PC-9 (cell line): ENCODE data around the gene DVL2. TPM values are rescaled to one million over a fixed set of nuclear protein-coding genes. Genes with fewer than 3 reads are reported as not detected.

Source experiments
- BruUV-seq: library from RNA; stranded (reverse); fragments of 400-500 nt; replicated peaks from 2 replicates; lab custom pipeline; 2021; lab: Mats Ljungman, UMichigan
- CTCF ChIA-PET: fragments of 300-600 bp; sonication (Branson Sonifier 250); formaldehyde crosslinking; loops from one replicate; lab custom pipeline; 2022; ENCODE audit warnings: antibody characterized with exemption; lab: Charles Lee
- POLR2A ChIA-PET: fragments of 300-600 bp; sonication (Branson Sonifier 250); formaldehyde crosslinking; loops from one replicate; lab custom pipeline; 2022; ENCODE audit warnings: antibody characterized with exemption; ENCODE audit not compliant: unreplicated experiment; lab: Charles Lee
- DNase-seq, 2 experiments: peaks; one replicate each; pipeline versions ENCODE4 v3.0.0 to v3.0.0-alpha.2; 2015 to 2022; ENCODE audit warnings: mixed read lengths in 1 of 2
- H2AFZ ChIP-seq: fragments of 200-600 bp; sonication (generic); 2 replicates; pipeline ENCODE4 v1.8.1; 2017; ENCODE audit warnings: antibody characterized with exemption
- H3F3A ChIP-seq: fragments of 200-600 bp; sonication (generic); 2 replicates; pipeline ENCODE4 v1.8.1; 2017; ENCODE audit warnings: antibody characterized with exemption, mild to moderate bottlenecking, low read depth; ENCODE audit not compliant: insufficient read depth
- H3K27ac ChIP-seq: fragments of 200-600 bp; sonication (generic); 2 replicates; pipeline ENCODE4 v1.6.1; 2016; ENCODE audit warnings: mixed run types
- H3K27me3 ChIP-seq: fragments of 200-600 bp; sonication (generic); 2 replicates; pipeline ENCODE4 v1.6.1; 2016; ENCODE audit warnings: low read depth, mixed run types; ENCODE audit not compliant: insufficient read depth
- H3K36me3 ChIP-seq: fragments of 200-600 bp; sonication (generic); 2 replicates; pipeline ENCODE4 v1.6.1; 2016; ENCODE audit warnings: low read depth, mixed run types
- H3K4me1 ChIP-seq: fragments of 200-600 bp; sonication (generic); replicated peaks from 2 replicates; pipeline ENCODE4 v1.6.1; 2016; ENCODE audit warnings: mixed run types; ENCODE audit not compliant: insufficient read depth
- H3K4me2 ChIP-seq: fragments of 200-600 bp; sonication (generic); 2 replicates; pipeline ENCODE4 v1.6.1; 2017; ENCODE audit warnings: mixed run types
- H3K4me3 ChIP-seq: fragments of 200-600 bp; sonication (generic); 2 replicates; pipeline ENCODE4 v1.6.1; 2016; ENCODE audit warnings: mixed run types
- H3K79me2 ChIP-seq: fragments of 200-600 bp; sonication (generic); 2 replicates; pipeline ENCODE4 v1.6.1; 2017; ENCODE audit warnings: low read depth, mixed run types
- H3K9me2 ChIP-seq: fragments of 200-600 bp; sonication (generic); 2 replicates; pipeline ENCODE4 v1.8.1; 2017; ENCODE audit warnings: mild to moderate bottlenecking; ENCODE audit not compliant: insufficient read depth
- H3K9me3 ChIP-seq: fragments of 200-600 bp; sonication (generic); 2 replicates; pipeline ENCODE4 v1.8.1; 2016; ENCODE audit warnings: low read depth; ENCODE audit not compliant: insufficient read depth
- H4K20me1 ChIP-seq: fragments of 200-600 bp; sonication (generic); 2 replicates; pipeline ENCODE4 v1.8.1; 2017; ENCODE audit not compliant: insufficient read depth
- EZH2 ChIP-seq: fragments of 200-600 bp; sonication (generic); IDR thresholded peaks from 2 replicates; pipeline ENCODE4 v1.8.0; 2017; ENCODE audit warnings: antibody characterized with exemption, low read depth
- intact Hi-C: fragments of 100-400 bp; cut with micrococcal nuclease; formaldehyde crosslinking; loops from one replicate; pipeline ENCODE4 v1.10.0; 2022; ENCODE audit not compliant: unreplicated experiment
- total RNA-seq: library from RNA; stranded (reverse); gene quantifications from 2 replicates; pipeline ENCODE4 v1.2.3, GENCODE V29; 2021
- TF ChIP-seq, protein P1 (sequence below): fragments of 200-600 bp; sonication (generic); conservative IDR thresholded peaks from 2 replicates; pipeline ENCODE4 v1.6.1; 2017; ENCODE audit warnings: mixed run types, antibody characterized with exemption, mild to moderate bottlenecking, moderate library complexity

Gene DVL2
- total RNA-seq, 1 experiment from 2014 or later = 86.8 TPM

DNA sequence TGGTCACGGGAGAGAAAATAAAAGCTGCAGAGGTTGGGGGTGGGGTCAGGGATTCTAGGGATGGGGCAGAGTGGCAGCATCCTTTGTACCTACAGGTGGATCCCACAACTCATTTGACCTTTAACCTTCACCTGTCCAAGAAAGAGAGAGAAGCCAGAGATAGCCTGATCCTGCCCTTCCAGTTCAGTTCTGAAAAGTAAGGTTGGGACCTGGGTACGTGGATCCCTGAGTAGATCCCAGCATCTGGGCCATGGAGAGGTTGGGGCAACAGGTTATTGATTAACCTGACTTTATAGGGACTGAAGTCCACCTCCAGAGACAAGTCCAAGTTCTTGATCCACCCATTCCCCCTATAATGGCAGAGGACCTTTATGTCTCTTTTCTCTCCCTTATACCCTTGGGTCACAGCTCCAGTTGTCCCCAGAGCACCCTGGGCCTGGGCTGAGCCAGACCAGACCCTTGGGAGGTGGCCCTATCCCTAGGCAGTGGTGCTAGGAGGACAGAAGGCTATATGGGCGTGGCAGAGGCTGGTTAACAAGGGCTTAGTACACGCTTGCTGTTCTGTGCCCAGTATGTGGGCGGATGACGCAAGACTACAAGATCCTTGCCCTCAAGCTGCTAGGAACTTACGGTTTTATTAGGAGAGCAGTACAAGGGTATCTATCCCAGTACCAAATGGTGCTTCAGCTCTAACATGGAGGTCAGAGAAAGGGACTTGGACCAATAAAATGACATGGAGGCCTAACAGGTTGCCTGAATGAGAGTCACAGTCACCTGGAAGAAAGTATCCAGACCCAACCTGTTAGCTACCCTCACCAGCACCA, 24.6 kb upstream of the DVL2 start:
- peaks cover 25% of the 10 kb centered on the region for H4K20me1 ChIP-seq
- no peaks in the 10 kb centered on the region for H3K9me2 ChIP-seq
- H3K79me2 ChIP-seq = peaks cover 72% of the 10 kb centered on the region
- DNase-seq = peak in 1 of 2 experiments; percentile 65
- BruUV-seq = no TSS peak
- no peak for TF ChIP-seq EZH2
- TF ChIP-seq, protein P1, sequence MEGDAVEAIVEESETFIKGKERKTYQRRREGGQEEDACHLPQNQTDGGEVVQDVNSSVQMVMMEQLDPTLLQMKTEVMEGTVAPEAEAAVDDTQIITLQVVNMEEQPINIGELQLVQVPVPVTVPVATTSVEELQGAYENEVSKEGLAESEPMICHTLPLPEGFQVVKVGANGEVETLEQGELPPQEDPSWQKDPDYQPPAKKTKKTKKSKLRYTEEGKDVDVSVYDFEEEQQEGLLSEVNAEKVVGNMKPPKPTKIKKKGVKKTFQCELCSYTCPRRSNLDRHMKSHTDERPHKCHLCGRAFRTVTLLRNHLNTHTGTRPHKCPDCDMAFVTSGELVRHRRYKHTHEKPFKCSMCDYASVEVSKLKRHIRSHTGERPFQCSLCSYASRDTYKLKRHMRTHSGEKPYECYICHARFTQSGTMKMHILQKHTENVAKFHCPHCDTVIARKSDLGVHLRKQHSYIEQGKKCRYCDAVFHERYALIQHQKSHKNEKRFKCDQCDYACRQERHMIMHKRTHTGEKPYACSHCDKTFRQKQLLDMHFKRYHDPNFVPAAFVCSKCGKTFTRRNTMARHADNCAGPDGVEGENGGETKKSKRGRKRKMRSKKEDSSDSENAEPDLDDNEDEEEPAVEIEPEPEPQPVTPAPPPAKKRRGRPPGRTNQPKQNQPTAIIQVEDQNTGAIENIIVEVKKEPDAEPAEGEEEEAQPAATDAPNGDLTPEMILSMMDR = no peak
- H3K9me3 ChIP-seq = no peaks in the 10 kb centered on the region
- H3K4me3 ChIP-seq = peak overlapping the region; percentile 37; the same call in 1 of the 2 replicates
- H3K4me2 ChIP-seq = peak overlapping the region; percentile 98
- ChIA-PET CTCF (interaction anchor here (0.6 kb wide), 1 partner anchor 24 kb away, joined by 5 read pairs; no protein-coding TSS in a partner anchor), POLR2A (interaction anchor here (0.6 to 1.0 kb wide), 2 partner anchors 14 to 23 kb away, joined by 5 to 7 read pairs; partner anchors contain the start of gene SLC2A4)
- peaks cover 87% of the 10 kb centered on the region for H3F3A ChIP-seq
- H2AFZ ChIP-seq = no peak overlapping the region
- H3K27me3 ChIP-seq = no peaks in the 10 kb centered on the region
- peak overlapping the region; percentile 100 for H3K27ac ChIP-seq
- intact Hi-C loops = no loop called here
- peaks cover 42% of the 10 kb centered on the region for H3K36me3 ChIP-seq
- peaks cover 28% of the 10 kb centered on the region for H3K4me1 ChIP-seq

DNA sequence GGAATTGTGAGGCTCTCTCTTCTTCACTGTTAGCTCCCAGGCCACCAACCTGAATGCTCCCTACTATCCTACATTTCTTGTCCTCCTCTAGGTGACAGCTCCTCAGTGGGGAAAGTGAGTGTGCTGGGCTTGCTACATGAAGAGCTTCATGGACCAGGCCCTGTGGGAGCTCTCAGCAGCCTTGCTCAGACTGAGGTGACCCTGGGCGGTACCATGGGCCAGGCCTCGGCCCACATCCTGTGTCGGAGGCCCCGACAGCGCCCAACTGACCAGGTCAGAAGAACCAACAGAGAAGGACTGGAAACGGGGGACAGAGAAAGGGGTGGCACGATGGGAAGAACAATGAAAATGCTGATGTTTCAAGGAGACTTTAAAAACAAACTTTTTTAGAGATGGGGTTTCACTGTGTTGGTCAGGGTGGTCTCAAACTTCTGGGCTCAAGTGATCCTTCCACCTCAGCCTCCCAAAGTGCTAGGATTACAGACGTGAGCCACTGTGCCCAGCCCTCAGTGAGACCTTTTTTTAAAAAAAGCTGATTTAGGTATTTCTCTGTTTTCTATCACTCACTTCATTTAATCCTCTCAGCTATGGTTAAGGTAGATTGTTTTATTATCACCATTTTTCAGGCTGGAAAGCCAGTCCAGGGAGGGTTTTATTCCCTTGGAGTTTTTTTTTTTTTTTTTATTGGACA, 22.6 kb upstream of the DVL2 start:
- BruUV-seq = no TSS peak
- H3K27me3 ChIP-seq = no peaks in the 10 kb centered on the region
- H4K20me1 ChIP-seq = peaks cover 25% of the 10 kb centered on the region
- no peak overlapping the region for H3K4me2 ChIP-seq
- no peaks in the 10 kb centered on the region for H3K9me3 ChIP-seq
- H3K36me3 ChIP-seq = peaks cover 42% of the 10 kb centered on the region
- intact Hi-C loops = no loop called here
- H2AFZ ChIP-seq = no peak overlapping the region
- ChIA-PET POLR2A (interaction anchor here (0.6 to 0.7 kb wide), 4 partner anchors 9 to 939 kb away, joined by 3 to 7 read pairs (median 3); no protein-coding TSS in a partner anchor), CTCF (no interaction called here)
- H3K27ac ChIP-seq = peak overlapping the region; percentile 2; the same call in 1 of the 2 replicates
- H3K4me1 ChIP-seq = peaks cover 31% of the 10 kb centered on the region
- H3K9me2 ChIP-seq = no peaks in the 10 kb centered on the region
- no peak for TF ChIP-seq EZH2
- TF ChIP-seq, protein P1 = no peak
- H3K4me3 ChIP-seq = no peak overlapping the region
- no peak for DNase-seq
- H3K79me2 ChIP-seq = peaks cover 78% of the 10 kb centered on the region
- peaks cover 86% of the 10 kb centered on the region for H3F3A ChIP-seq

DNA sequence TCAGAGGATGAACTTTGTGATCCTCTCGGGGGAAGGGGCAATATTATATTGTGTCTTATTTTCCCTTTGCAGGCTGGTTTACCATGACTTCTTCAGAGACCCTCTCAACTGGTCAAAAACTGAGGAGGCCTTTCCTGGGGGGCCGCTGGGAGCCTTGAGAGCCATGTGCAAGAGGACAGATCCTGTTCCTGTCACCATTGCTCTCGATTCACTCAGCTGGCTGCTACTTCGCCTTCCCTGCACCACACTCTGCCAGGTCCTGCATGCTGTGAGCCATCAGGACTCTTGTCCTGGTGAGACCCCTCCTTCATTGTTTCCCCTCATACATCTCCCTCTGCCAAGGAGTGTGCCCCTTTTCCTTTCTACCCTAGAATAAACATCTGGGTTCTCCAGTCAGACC, 20.2 kb upstream of the DVL2 start:
- intact Hi-C loops = no loop called here
- no peaks in the 10 kb centered on the region for H3K27me3 ChIP-seq
- TF ChIP-seq, protein P1 = no peak
- TF ChIP-seq EZH2 = no peak
- no peaks in the 10 kb centered on the region for H3K9me3 ChIP-seq
- ChIA-PET CTCF (interaction anchor here (0.5 kb wide), 1 partner anchor 14 kb away, joined by 3 read pairs; no protein-coding TSS in a partner anchor), POLR2A (interaction anchor here (0.6 to 0.7 kb wide), 2 partner anchors 13 to 360 kb away, joined by 3 to 7 read pairs; no protein-coding TSS in a partner anchor)
- H3K4me2 ChIP-seq = no peak overlapping the region
- no peak for DNase-seq
- BruUV-seq = no TSS peak
- no peaks in the 10 kb centered on the region for H3K9me2 ChIP-seq
- H3K36me3 ChIP-seq = peaks cover 30% of the 10 kb centered on the region
- H2AFZ ChIP-seq = no peak overlapping the region
- H3K4me1 ChIP-seq = peaks cover 28% of the 10 kb centered on the region
- H3F3A ChIP-seq = peaks cover 68% of the 10 kb centered on the region
- H4K20me1 ChIP-seq = peaks cover 13% of the 10 kb centered on the region
- H3K79me2 ChIP-seq = peaks cover 72% of the 10 kb centered on the region
- H3K27ac ChIP-seq = 0 out of 2 replicates have a peak overlapping the region, but pooled peaks have one; percentile 7
- no peak overlapping the region for H3K4me3 ChIP-seq
